ENCODE data around the gene DAGLA. TPM values are rescaled to one million over a fixed set of nuclear protein-coding genes. Genes with fewer than 3 reads are reported as not detected.

Gene DAGLA
- total RNA-seq, 4 donors from 2014 or later: 1.1 to 3.2 (median 1.8) TPM

DNA sequence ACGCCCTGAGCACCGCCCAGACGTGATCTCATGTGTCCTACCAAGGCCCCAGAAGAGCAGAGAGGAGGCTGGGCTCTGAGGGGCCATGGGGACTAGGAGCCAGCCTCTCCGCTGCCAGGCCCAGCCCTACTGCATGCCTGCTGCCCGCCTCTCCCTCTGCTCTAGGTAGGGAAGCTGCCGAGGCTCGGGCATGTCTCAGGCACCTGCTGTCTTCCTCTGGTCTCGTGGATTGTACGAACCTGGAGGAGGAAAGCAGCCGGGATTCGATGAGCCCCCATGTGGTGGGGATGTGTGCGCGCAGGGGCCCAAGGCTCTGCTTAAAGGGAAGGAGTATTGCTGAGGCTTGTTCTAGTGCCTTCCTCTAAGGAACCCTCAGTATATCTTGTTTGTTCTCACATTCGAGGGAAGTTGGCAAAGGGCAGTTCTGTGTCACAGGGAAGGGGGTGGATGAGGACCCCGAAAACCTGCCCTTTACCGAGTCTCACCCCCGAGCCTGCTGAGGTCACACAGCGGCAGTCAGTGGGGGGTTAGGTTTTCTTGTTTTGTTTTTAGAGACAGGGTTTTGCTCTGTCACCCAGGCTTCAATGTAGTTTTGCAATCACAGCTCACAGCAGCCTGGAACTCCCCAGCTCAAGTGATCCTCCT, 21.2 kb downstream of the DAGLA start:
- TF ChIP-seq, protein P1, sequence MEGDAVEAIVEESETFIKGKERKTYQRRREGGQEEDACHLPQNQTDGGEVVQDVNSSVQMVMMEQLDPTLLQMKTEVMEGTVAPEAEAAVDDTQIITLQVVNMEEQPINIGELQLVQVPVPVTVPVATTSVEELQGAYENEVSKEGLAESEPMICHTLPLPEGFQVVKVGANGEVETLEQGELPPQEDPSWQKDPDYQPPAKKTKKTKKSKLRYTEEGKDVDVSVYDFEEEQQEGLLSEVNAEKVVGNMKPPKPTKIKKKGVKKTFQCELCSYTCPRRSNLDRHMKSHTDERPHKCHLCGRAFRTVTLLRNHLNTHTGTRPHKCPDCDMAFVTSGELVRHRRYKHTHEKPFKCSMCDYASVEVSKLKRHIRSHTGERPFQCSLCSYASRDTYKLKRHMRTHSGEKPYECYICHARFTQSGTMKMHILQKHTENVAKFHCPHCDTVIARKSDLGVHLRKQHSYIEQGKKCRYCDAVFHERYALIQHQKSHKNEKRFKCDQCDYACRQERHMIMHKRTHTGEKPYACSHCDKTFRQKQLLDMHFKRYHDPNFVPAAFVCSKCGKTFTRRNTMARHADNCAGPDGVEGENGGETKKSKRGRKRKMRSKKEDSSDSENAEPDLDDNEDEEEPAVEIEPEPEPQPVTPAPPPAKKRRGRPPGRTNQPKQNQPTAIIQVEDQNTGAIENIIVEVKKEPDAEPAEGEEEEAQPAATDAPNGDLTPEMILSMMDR (IDR thresholded peaks at IDR 0.05; ENCODE audit: low read depth): no peak

- TF ChIP-seq, protein P1 (IDR thresholded peaks at IDR 0.05; ENCODE audit: low read depth): no peak
These were observed 22.6 kb downstream of the DAGLA start for GRCh38 chr11:61702701-61703312.

GRCh38 chr11:61704838-61705237, 24.6 kb downstream of the DAGLA start:
- TF ChIP-seq, protein P1 (IDR thresholded peaks at IDR 0.05; ENCODE audit: low read depth): no peak

DNA sequence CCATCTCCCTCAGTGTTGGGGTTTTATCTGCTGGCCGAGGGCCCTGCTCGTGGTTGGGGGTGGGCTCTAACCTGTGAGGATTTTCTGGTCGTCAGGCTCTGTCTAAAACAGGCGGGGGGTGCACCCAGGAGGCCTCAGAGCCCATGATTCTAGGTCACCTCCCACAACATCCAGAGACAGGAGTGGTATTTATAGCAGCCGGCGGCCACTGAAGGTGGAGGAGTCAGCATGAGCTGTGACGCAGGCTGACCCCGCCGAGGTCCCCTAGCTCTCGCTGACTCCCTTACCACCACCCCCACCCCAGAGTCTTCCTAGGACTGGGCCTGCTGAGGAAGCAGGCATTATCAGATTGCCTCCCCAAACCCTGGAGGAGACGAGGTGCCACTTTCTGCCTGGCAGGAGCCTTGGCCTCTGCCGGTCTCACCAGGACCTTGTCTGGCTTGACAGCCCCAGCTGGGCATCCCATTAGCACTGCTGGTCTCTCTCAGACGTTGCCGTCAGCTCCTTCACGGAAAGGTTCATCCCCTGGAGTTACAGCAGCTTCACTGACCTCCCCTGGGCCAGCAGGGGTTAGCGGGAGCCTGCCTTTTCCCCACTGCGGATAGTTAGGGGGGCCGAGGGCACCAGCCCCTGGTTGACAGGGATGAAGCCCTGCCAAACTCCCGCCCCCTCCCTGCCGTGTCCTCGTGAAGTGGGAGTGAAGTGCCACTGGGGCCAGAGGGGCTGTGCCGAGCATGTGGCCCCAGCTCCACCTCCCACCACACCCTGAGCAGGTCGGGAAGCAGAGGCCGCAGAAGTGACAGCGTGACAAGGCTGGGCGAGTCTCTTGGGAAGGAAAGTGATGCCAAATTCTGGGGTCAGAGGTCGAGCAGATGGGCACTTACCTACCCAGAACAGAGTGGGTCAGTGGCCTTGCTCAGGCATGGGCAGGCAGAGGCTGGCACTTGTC, 26.5 kb downstream of the DAGLA start:
- TF ChIP-seq, protein P1 (IDR thresholded peaks at IDR 0.05; ENCODE audit: low read depth): no peak

DNA sequence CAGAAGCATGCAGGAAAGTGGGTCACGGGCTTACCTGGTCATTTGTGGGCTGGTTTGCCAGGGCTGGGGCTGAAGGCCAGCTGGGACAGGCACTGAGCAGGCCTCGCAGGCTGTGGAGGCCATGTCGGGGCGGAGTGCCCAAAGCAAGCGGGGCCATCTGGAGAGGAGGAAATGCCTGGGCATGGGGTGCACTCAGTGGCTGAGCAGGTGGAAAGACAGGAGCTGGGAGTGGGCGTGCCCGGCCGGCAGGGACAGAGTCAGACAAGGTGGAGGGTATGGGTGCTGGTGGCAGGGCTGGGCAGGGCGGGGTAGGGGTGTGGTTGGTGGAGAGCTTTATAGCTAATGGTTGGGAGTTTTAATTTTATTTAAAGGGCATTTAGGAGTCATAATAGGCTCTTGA, 27.4 kb downstream of the DAGLA start:
- TF ChIP-seq, protein P1 (IDR thresholded peaks at IDR 0.05; ENCODE audit: low read depth): no peak

GRCh38 chr11:61709110-61709509, 28.9 kb downstream of the DAGLA start:
- TF ChIP-seq, protein P1 (IDR thresholded peaks at IDR 0.05; ENCODE audit: low read depth): no peak

- TF ChIP-seq, protein P1 (IDR thresholded peaks at IDR 0.05; ENCODE audit: low read depth): no peak
These were observed 29.4 kb downstream of the DAGLA start for GRCh38 chr11:61709572-61709971.

Measured in subcutaneous adipose tissue (tissue), 4 donors.